CD14-positive monocyte (primary cell): ENCODE results near the gene ANXA1. TPM values are rescaled to one million over a fixed set of nuclear protein-coding genes. Genes with fewer than 3 reads are reported as not detected.
A peak's percentile ranks its signal among the peaks of the same experiment; 100 is the strongest.

Experiments
- DNase-seq, 3 donors: peaks; one replicate each; pipeline ENCODE4 v3.0.0-alpha.2; 2011 to 2022
- H2AFZ ChIP-seq: 2 replicates; pipeline ENCODE4 v1.6.0; 2012; ENCODE audit warnings: mild to moderate bottlenecking, low read depth, low read length, inconsistent platforms; ENCODE audit not compliant: insufficient read depth, poor library complexity, severe bottlenecking
- H3K27ac ChIP-seq, 2 donors: 1 replicate in 1 of 2; 2 replicates in 1 of 2; pipeline ENCODE4 v1.5.1; 2012 to 2013; ENCODE audit warnings: low read length in 2 of 2, control low read depth in 1 of 2, inconsistent platforms in 1 of 2, low read depth in 1 of 2, mild to moderate bottlenecking in 1 of 2
- H3K27me3 ChIP-seq, 2 donors: one replicate each; pipeline versions ENCODE4 v1.6.0 to v1.6.1; 2011 to 2013; ENCODE audit warnings: low read length in 2 of 2; ENCODE audit not compliant: control insufficient read depth in 2 of 2, insufficient read depth in 2 of 2
- H3K36me3 ChIP-seq, 2 donors: replicated peaks in 1 of 2; 1 replicate in 1 of 2; 2 replicates in 1 of 2; pipeline versions ENCODE4 v1.5.1 to v1.6.1; 2012 to 2013; ENCODE audit warnings: low read length in 2 of 2, control low read depth in 1 of 2, inconsistent platforms in 1 of 2, mild to moderate bottlenecking in 1 of 2; ENCODE audit not compliant: insufficient read depth in 2 of 2, control insufficient read depth in 1 of 2
- H3K4me1 ChIP-seq, 2 donors: 1 replicate in 1 of 2; 2 replicates in 1 of 2; pipeline versions ENCODE4 v1.5.1 to v1.6.1; 2012 to 2013; ENCODE audit warnings: low read length in 2 of 2, control low read depth in 1 of 2, inconsistent platforms in 1 of 2, mild to moderate bottlenecking in 1 of 2, moderate library complexity in 1 of 2; ENCODE audit not compliant: insufficient read depth in 2 of 2, control insufficient read depth in 1 of 2
- H3K4me2 ChIP-seq: replicated peaks from 2 replicates; pipeline ENCODE3; 2012; ENCODE audit warnings: low read length, moderate library complexity, mild to moderate bottlenecking; ENCODE audit not compliant: poor library complexity, severe bottlenecking; ENCODE audit errors: extremely low read depth
- H3K4me3 ChIP-seq, 3 experiments: fragments of 200-600 bp in 1 of 3; sonication (generic) in 1 of 3; replicated peaks in 1 of 3; 1 replicate in 2 of 3; 2 replicates in 1 of 3; pipeline ENCODE4 v1.5.1; 2011 to 2013; ENCODE audit warnings: low read length in 3 of 3, mild to moderate bottlenecking in 3 of 3, control low read depth in 2 of 3, low read depth in 2 of 3, inconsistent platforms in 1 of 3, moderate library complexity in 1 of 3
- H3K79me2 ChIP-seq: 2 replicates; pipeline ENCODE4 v1.6.0; 2012; ENCODE audit warnings: mild to moderate bottlenecking, control low read depth, inconsistent platforms, low read length, moderate library complexity; ENCODE audit not compliant: insufficient read depth
- H3K9ac ChIP-seq: 2 replicates; pipeline ENCODE4 v1.6.0; 2017; ENCODE audit warnings: low read length, mild to moderate bottlenecking; ENCODE audit not compliant: insufficient read depth, poor library complexity, severe bottlenecking
- H3K9me3 ChIP-seq, 2 donors: replicated peaks in 1 of 2; 1 replicate in 1 of 2; 2 replicates in 1 of 2; pipeline versions ENCODE4 v1.5.1 to v1.6.1; 2012 to 2013; ENCODE audit warnings: low read length in 2 of 2, control low read depth in 1 of 2; ENCODE audit not compliant: control insufficient read depth in 1 of 2, insufficient read depth in 1 of 2
- H4K20me1 ChIP-seq: 2 replicates; pipeline ENCODE4 v1.6.0; 2012; ENCODE audit warnings: mild to moderate bottlenecking, low read length, control low read depth, moderate library complexity; ENCODE audit not compliant: insufficient read depth
- H3K27ac Mint-ChIP-seq, 7 donors: one replicate each; pipeline ENCODE4 v1.8.0; 2020; ENCODE audit warnings: mild to moderate bottlenecking in 7 of 7, mixed read lengths in 7 of 7, moderate library complexity in 6 of 7, inconsistent platforms in 2 of 7
- H3K27me3 Mint-ChIP-seq, 3 donors: one replicate each; pipeline ENCODE4 v1.8.0; 2021 to 2022; ENCODE audit warnings: low read depth in 3 of 3, mild to moderate bottlenecking in 3 of 3, mixed read lengths in 3 of 3, moderate library complexity in 3 of 3, inconsistent platforms in 1 of 3
- H3K36me3 Mint-ChIP-seq, 2 donors: one replicate each; pipeline ENCODE4 v1.8.0; 2020; ENCODE audit warnings: mixed read lengths in 2 of 2, inconsistent platforms in 1 of 2, mild to moderate bottlenecking in 1 of 2
- H3K4me1 Mint-ChIP-seq: one replicate; pipeline ENCODE4 v1.8.0; 2020; ENCODE audit warnings: mild to moderate bottlenecking, mixed read lengths
- H3K4me3 Mint-ChIP-seq, 2 donors: one replicate each; pipeline ENCODE4 v1.8.0; 2020; ENCODE audit warnings: mild to moderate bottlenecking in 2 of 2, mixed read lengths in 2 of 2, moderate library complexity in 1 of 2
- H3K9me3 Mint-ChIP-seq, 7 donors: one replicate each; pipeline ENCODE4 v1.8.0; 2020 to 2022; ENCODE audit warnings: mixed read lengths in 7 of 7, mild to moderate bottlenecking in 6 of 7, moderate library complexity in 6 of 7, inconsistent platforms in 2 of 7
- CTCF ChIP-seq: fragments of 200-600 bp; IDR thresholded peaks from one replicate; pipeline ENCODE4 v1.8.0; 2022; ENCODE audit warnings: antibody characterized with exemption, mild to moderate bottlenecking
- WGBS: methylation state at CpG from one replicate; pipeline ENCODE4 v1.1.5; 2013; ENCODE audit warnings: missing lambda C conversion rate; ENCODE audit not compliant: insufficient coverage; 5-methylcytosine and 5-hydroxymethylcytosine counted together
- intact Hi-C, 2 donors: fragments of 100-400 bp; cut with micrococcal nuclease; formaldehyde crosslinking; loops; one replicate each; pipeline versions ENCODE4 v1.15.0 to v1.15.1; 2023
- polyA plus RNA-seq, 3 donors: library from polyadenylated mRNA; depleted of rRNA in 1 of 3; unstranded in 2 of 3; stranded (reverse) in 1 of 3; fragments of 300-500 nt in 2 of 3; fragments of >200 nt in 1 of 3; fragmentation: Illumina TruSeq in 2 of 3; gene quantifications; 1 replicate in 2 of 3; 2 replicates in 1 of 3; pipeline ENCODE4 v1.2.3, GENCODE V29; 2012 to 2021

ANXA1 gene
- polyA plus RNA-seq, 3 donors = 992 to 1,546 (median 1,157) TPM

- Histone ChIP-seq H4K20me1 (peaks cover 28% of the 10 kb centered on the region), H3K9me3 (no peaks in the 10 kb centered on the region), H3K4me1 (no peaks in the 10 kb centered on the region), H3K27ac (no peak overlapping the region), H2AFZ (no peak overlapping the region), H3K27me3 (no peaks in the 10 kb centered on the region), H3K4me3 (no peak overlapping the region), H3K4me2 (no peak overlapping the region), H3K36me3 (peaks cover 35 to 43% of the 10 kb centered on the region in 2 donors), H3K9ac (no peak overlapping the region), H3K79me2 (no peaks in the 10 kb centered on the region)
- Mint-ChIP-seq H3K27ac (peak overlapping the region in 5 of 7 donors; percentile 0 to 86 (median 45)), H3K4me3 (no peak overlapping the region), H3K27me3 (no peaks in the 10 kb centered on the region), H3K9me3 (no peaks in the 10 kb centered on the region), H3K4me1 (peaks cover 6% of the 10 kb centered on the region), H3K36me3 (peaks cover 24 to 43% of the 10 kb centered on the region in 2 donors)
- TF ChIP-seq CTCF = no peak
- no peak for DNase-seq
- WGBS = 100% methylated on average over 2 of the region's 3 CpGs
- intact Hi-C loops = loop anchor here in 1 of 2 donors (5.0 kb wide), 1 partner anchor 41 kb away; no protein-coding TSS in a partner anchor
These were observed 21.2 kb downstream of the ANXA1 start for GRCh38 chr9:73172901-73173215.

GRCh38 chr9:73173557-73174329 is 22.1 kb downstream of the ANXA1 start:
- no peak for TF ChIP-seq CTCF
- Mint-ChIP-seq H3K27ac (peak overlapping the region in 1 of 7 donors; percentile 45), H3K4me1 (no peaks in the 10 kb centered on the region), H3K27me3 (no peaks in the 10 kb centered on the region), H3K4me3 (no peak overlapping the region), H3K9me3 (no peaks in the 10 kb centered on the region), H3K36me3 (peaks cover 16 to 34% of the 10 kb centered on the region in 2 donors)
- no peak for DNase-seq
- no peak overlapping the region for H3K4me3 ChIP-seq
- H3K27me3 ChIP-seq = no peaks in the 10 kb centered on the region
- H3K9me3 ChIP-seq = no peaks in the 10 kb centered on the region
- H3K79me2 ChIP-seq = no peaks in the 10 kb centered on the region
- H3K36me3 ChIP-seq = peaks cover 26 to 34% of the 10 kb centered on the region in 2 donors
- intact Hi-C loops = loop anchor here in 1 of 2 donors (2.0 to 5.0 kb wide), 2 partner anchors 15 to 41 kb away; no protein-coding TSS in a partner anchor
- H4K20me1 ChIP-seq = peaks cover 19% of the 10 kb centered on the region
- no peak overlapping the region for H3K9ac ChIP-seq
- H2AFZ ChIP-seq = no peak overlapping the region
- H3K4me2 ChIP-seq = no peak overlapping the region
- WGBS = 100% methylated on average over 1 of the region's 3 CpGs
- H3K27ac ChIP-seq = no peak overlapping the region
- no peaks in the 10 kb centered on the region for H3K4me1 ChIP-seq
